T-cell (primary cell): ENCODE data around the gene TPPP. TPM values are rescaled to one million over a fixed set of nuclear protein-coding genes. Genes with fewer than 3 reads are reported as not detected.
"Not testable (repeated sequence)": the region's sequence is repeated elsewhere in the genome, so short reads cannot be mapped to it uniquely, and the experiment has no call there.

Source experiments
- ATAC-seq, 4 experiments: fragments of 200-7000 bp in 3 of 4; fragments of 150-1000 bp in 1 of 4; cut with Tn5 transposase; replicated peaks in 1 of 4; 1 replicate in 3 of 4; 2 replicates in 1 of 4; pipeline ENCODE4 v1.10.0; 2021; ENCODE audit warnings: moderate library complexity in 3 of 4, mild to moderate bottlenecking in 2 of 4, moderate number of reproducible peaks in 1 of 4
- CTCF ChIA-PET, 2 donors: fragments of 300-600 bp; sonication (Branson Sonifier 250); formaldehyde crosslinking; loops; one replicate each; lab custom pipeline; 2022; ENCODE audit warnings: antibody characterized with exemption in 2 of 2; lab: Charles Lee
- POLR2A ChIA-PET, 2 donors: fragments of 300-600 bp; sonication (Branson Sonifier 250); formaldehyde crosslinking; loops; one replicate each; lab custom pipeline; 2022; ENCODE audit warnings: antibody characterized with exemption in 2 of 2; lab: Charles Lee
- DNase-seq, 35 experiments: peaks; one replicate each; pipeline versions ENCODE4 v3.0.0 to v3.0.0-alpha.2; 2013 to 2023
- H3K27ac ChIP-seq: one replicate; pipeline ENCODE4 v1.5.1; 2013; ENCODE audit warnings: low read length
- H3K27me3 ChIP-seq, 2 experiments: replicated peaks in 1 of 2; 1 replicate in 1 of 2; 2 replicates in 1 of 2; pipeline versions ENCODE4 v1.6.1 to v1.7.0; 2013; ENCODE audit warnings: low read length in 1 of 2, mixed read lengths in 1 of 2; ENCODE audit not compliant: control insufficient read depth in 2 of 2, insufficient read depth in 2 of 2; ENCODE audit errors: extremely low read depth in 1 of 2
- H3K36me3 ChIP-seq, 2 donors: 1 replicate in 1 of 2; 2 replicates in 1 of 2; pipeline versions ENCODE4 v1.6.1 to v1.7.0; 2013; ENCODE audit warnings: low read length in 1 of 2; ENCODE audit not compliant: control insufficient read depth in 2 of 2, insufficient read depth in 1 of 2; ENCODE audit errors: extremely low read depth in 1 of 2
- H3K4me1 ChIP-seq, 2 experiments: 1 replicate in 1 of 2; 2 replicates in 1 of 2; pipeline versions ENCODE4 v1.6.1 to v1.7.0; 2013; ENCODE audit warnings: low read length in 2 of 2, mixed read lengths in 1 of 2; ENCODE audit not compliant: insufficient read depth in 2 of 2, control insufficient read depth in 1 of 2; ENCODE audit errors: extremely low read depth in 1 of 2
- H3K4me3 ChIP-seq, 2 donors: 1 replicate in 1 of 2; 2 replicates in 1 of 2; pipeline versions ENCODE4 v1.5.1 to v1.7.0; 2013; ENCODE audit warnings: mild to moderate bottlenecking in 2 of 2, low read length in 1 of 2, moderate library complexity in 1 of 2; ENCODE audit not compliant: control insufficient read depth in 1 of 2; ENCODE audit errors: extremely low read depth in 1 of 2
- H3K9me3 ChIP-seq: 2 replicates; pipeline ENCODE4 v1.7.0; 2013
- H3K27ac Mint-ChIP-seq, 2 donors: one replicate each; pipeline ENCODE4 v1.8.0; 2020 to 2021; ENCODE audit warnings: mild to moderate bottlenecking in 2 of 2, mixed read lengths in 2 of 2
- H3K27me3 Mint-ChIP-seq, 2 donors: one replicate each; pipeline ENCODE4 v1.8.0; 2021 to 2022; ENCODE audit warnings: mixed read lengths in 2 of 2
- H3K36me3 Mint-ChIP-seq: one replicate; pipeline ENCODE4 v1.8.0; 2021; ENCODE audit warnings: mixed read lengths
- H3K4me1 Mint-ChIP-seq, 3 donors: one replicate each; pipeline ENCODE4 v1.8.0; 2020 to 2022; ENCODE audit warnings: mixed read lengths in 3 of 3, mild to moderate bottlenecking in 1 of 3
- H3K4me3 Mint-ChIP-seq, 3 donors: one replicate each; pipeline ENCODE4 v1.8.0; 2020 to 2022; ENCODE audit warnings: mild to moderate bottlenecking in 3 of 3, mixed read lengths in 3 of 3, moderate library complexity in 3 of 3
- H3K9me3 Mint-ChIP-seq, 3 donors: one replicate each; pipeline ENCODE4 v1.8.0; 2020 to 2022; ENCODE audit warnings: mixed read lengths in 3 of 3
- WGBS: methylation state at CpG from one replicate; pipeline ENCODE4 v1.1.5; 2013; ENCODE audit warnings: missing lambda C conversion rate; ENCODE audit not compliant: insufficient coverage; 5-methylcytosine and 5-hydroxymethylcytosine counted together
- total RNA-seq, 35 experiments: library from RNA in 6 of 35; stranded (reverse) in 6 of 35; fragments of 120-200 nt in 1 of 35; gene quantifications; one replicate each; pipeline versions ENCODE4 v1.2.1 to v1.2.4 and lab custom pipeline; 2013 to 2026

Gene TPPP
- total RNA-seq, 5 donors from 2014 or later (not counting 1 experiment from before 2014, with no cell fraction given) = 0.73 to 8.2 (median 1.1) TPM

GRCh38 chr5:714215-715118 lies 21.3 kb upstream of the TPPP start:
- CTCF ChIA-PET, H3K4me3 ChIP-seq, H3K27ac Mint-ChIP-seq, H3K27ac ChIP-seq, H3K36me3 ChIP-seq, ATAC-seq, H3K4me3 Mint-ChIP-seq, H3K4me1 Mint-ChIP-seq, POLR2A ChIA-PET, DNase-seq, H3K4me1 ChIP-seq, H3K9me3 ChIP-seq: not testable (repeated sequence)
- H3K27me3 Mint-ChIP-seq = peaks cover 17 to 21% of the 10 kb centered on the region in 2 donors
- no CpG with 5 or more reads among the region's 8 CpGs for WGBS
- peaks cover 5 to 23% (median 8%) of the 10 kb centered on the region in 3 donors for H3K9me3 Mint-ChIP-seq
- peaks cover 0 to 10% of the 10 kb centered on the region in 2 experiments for H3K27me3 ChIP-seq
- H3K36me3 Mint-ChIP-seq = peaks cover 17% of the 10 kb centered on the region

DNA sequence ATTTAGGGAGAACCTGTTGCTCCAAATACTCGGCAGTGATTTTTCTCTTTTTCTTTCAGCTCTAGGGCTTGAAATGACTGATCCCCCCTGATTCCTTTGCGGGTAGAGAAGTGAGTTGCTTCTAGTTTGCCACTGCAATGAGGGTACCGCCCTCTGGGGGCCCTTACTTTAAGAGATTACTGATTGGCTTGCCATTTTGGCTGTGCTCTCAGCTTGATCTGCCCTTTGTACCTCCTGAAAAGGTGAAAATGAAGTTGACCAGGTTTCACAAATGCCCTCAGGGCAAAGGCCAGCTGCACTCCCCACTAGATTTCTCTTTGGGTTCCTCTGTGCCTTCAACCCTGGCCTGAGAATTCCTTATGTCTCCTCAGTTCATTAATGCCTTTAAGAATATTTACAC lies 20.5 kb upstream of the TPPP start:
- H3K27me3 Mint-ChIP-seq = peaks cover 17 to 21% of the 10 kb centered on the region in 2 donors
- DNase-seq, ATAC-seq, H3K27ac ChIP-seq, H3K9me3 ChIP-seq, H3K4me3 ChIP-seq, POLR2A ChIA-PET, H3K4me1 ChIP-seq, H3K36me3 ChIP-seq, H3K4me3 Mint-ChIP-seq, H3K4me1 Mint-ChIP-seq, H3K27ac Mint-ChIP-seq, CTCF ChIA-PET: not testable (repeated sequence)
- peaks cover 0 to 15% of the 10 kb centered on the region in 2 experiments for H3K27me3 ChIP-seq
- peaks cover 15% of the 10 kb centered on the region for H3K36me3 Mint-ChIP-seq
- no CpG with 5 or more reads among the region's 3 CpGs for WGBS
- peaks cover under 1 to 16% (median under 1%) of the 10 kb centered on the region in 3 donors for H3K9me3 Mint-ChIP-seq

DNA sequence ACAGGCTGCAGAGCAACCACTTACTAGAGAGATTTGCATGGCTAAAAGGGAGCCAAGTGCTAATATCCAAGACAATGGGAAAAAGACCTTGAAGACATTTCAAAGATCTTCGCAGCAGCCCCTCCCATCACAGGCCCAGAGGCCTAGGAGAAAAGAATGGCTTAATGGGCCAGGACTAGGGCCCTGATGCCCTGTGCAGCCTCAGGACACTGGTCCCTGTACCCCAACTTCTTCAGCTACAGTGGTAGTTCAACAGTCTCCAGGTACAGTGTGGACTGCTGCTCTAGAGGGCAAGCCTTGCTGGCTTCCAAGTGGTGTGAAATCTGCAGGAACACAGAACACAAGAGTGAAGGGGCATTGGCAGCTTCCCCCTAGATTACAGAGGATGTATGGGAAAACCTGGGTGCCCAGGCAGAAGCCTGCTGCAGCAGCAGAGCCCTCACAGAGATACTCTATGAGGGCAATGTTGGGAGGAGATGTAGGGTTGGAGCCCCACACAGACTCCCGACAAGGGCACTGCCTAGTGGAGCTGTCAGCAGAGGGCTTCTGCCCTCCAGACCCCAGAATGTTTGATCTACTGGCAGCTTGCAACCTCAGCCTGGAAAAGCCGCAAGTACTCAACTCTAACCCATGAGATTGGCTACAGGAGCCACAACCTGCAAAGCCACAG lies 15.8 kb upstream of the TPPP start:
- H3K4me3 Mint-ChIP-seq, H3K4me1 ChIP-seq, H3K27me3 Mint-ChIP-seq, H3K9me3 ChIP-seq, H3K36me3 ChIP-seq, DNase-seq, H3K27ac ChIP-seq, CTCF ChIA-PET, H3K27ac Mint-ChIP-seq, H3K36me3 Mint-ChIP-seq, H3K9me3 Mint-ChIP-seq, POLR2A ChIA-PET, H3K4me1 Mint-ChIP-seq, H3K4me3 ChIP-seq, ATAC-seq: not testable (repeated sequence)
- H3K27me3 ChIP-seq = peaks cover 0 to 14% of the 10 kb centered on the region in 2 experiments
- WGBS = no CpG with 5 or more reads among the region's 3 CpGs

DNA sequence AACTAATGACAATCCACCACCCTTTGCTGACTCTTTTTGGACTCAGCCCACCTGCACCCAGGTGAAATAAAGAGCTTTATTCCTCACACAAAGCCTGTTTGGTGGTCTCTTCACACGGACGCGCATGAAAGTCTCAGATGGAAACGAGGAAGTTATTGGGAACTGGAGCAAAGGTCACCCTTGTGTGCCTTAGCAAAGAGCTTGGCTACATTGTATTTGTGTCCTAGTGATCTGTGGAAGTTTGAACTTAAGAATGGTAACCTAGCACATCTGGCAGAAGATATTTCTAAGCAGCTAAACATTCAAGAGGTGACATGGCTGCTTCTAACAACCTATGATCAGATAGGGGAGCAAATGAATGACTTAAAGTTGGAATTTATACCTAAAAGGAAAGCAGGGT lies 15.2 kb upstream of the TPPP start:
- ATAC-seq, H3K9me3 ChIP-seq, H3K4me3 Mint-ChIP-seq, H3K9me3 Mint-ChIP-seq, POLR2A ChIA-PET, CTCF ChIA-PET, H3K27me3 Mint-ChIP-seq, H3K27ac Mint-ChIP-seq, H3K4me1 Mint-ChIP-seq, H3K4me1 ChIP-seq, H3K4me3 ChIP-seq, H3K27ac ChIP-seq, H3K36me3 Mint-ChIP-seq, DNase-seq, H3K36me3 ChIP-seq: not testable (repeated sequence)
- peaks cover 0 to 14% of the 10 kb centered on the region in 2 experiments for H3K27me3 ChIP-seq
- WGBS = no CpG with 5 or more reads among the region's 4 CpGs

DNA sequence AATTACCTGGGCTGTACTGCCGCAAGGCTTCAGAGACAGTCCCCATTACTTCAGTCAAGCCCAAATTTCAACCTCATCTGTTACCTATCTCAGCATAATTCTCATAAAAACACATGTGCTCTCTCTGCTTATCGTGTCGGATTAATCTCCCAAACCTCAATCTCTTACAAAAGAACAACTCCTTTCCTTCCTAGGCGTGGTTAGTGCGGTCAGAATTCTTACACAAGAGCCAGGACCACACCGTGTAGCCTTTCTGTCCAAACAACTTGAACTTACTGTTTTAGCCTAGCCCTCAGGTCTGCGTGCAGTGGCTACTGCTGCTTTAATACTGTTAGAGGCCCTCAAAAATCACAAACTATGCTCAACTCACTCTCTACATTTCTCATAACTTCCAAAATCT lies 13.0 kb upstream of the TPPP start:
- H3K36me3 Mint-ChIP-seq, H3K4me3 ChIP-seq, POLR2A ChIA-PET, CTCF ChIA-PET, H3K4me3 Mint-ChIP-seq, H3K4me1 ChIP-seq, H3K9me3 ChIP-seq, H3K27ac Mint-ChIP-seq, H3K36me3 ChIP-seq, DNase-seq, H3K27me3 Mint-ChIP-seq, ATAC-seq, H3K4me1 Mint-ChIP-seq, H3K9me3 Mint-ChIP-seq, H3K27ac ChIP-seq: not testable (repeated sequence)
- H3K27me3 ChIP-seq = peaks cover 3 to 10% of the 10 kb centered on the region in 2 experiments
- WGBS = 50% methylated on average over 7 of the region's 7 CpGs

- not testable (repeated sequence) for H3K4me1 Mint-ChIP-seq
- 91% methylated on average over 8 of the region's 21 CpGs for WGBS
Observed at GRCh38 chr5:696753-697702, 3.9 kb upstream of the TPPP start.

More at GRCh38 chr5:696753-697702, 3.9 kb upstream of the TPPP start:
- DNase-seq, CTCF ChIA-PET, H3K27me3 ChIP-seq, H3K27ac ChIP-seq, H3K9me3 Mint-ChIP-seq, H3K36me3 ChIP-seq, POLR2A ChIA-PET, H3K4me3 Mint-ChIP-seq, H3K4me3 ChIP-seq, ATAC-seq, H3K9me3 ChIP-seq, H3K27ac Mint-ChIP-seq, H3K36me3 Mint-ChIP-seq, H3K27me3 Mint-ChIP-seq: not testable (repeated sequence)
- peaks cover 0 to 12% of the 10 kb centered on the region in 2 experiments for H3K4me1 ChIP-seq
